Pancreas (tissue), 10 donors: ENCODE measurements around the gene IRF5. TPM values are rescaled to one million over a fixed set of nuclear protein-coding genes. Genes with fewer than 3 reads are reported as not detected.

Source experiments
- ATAC-seq, 4 donors: fragments of 200-7000 bp; cut with Tn5 transposase; one replicate each; pipeline versions ENCODE4 v1.8.0 to v1.9.1; 2020; ENCODE audit warnings: mild to moderate bottlenecking in 4 of 4, moderate library complexity in 4 of 4
- DNase-seq, 6 donors: peaks; one replicate each; pipeline ENCODE4 v3.0.0-alpha.2; 2020
- FAIRE-seq: peaks from 2 replicates; lab custom pipeline; 2012; peaks lifted over from hg19 to GRCh38; lab: Jason Lieb, UNC
- H3K27ac ChIP-seq, 4 donors: fragments of 200-600 bp; sonication (generic); 1 replicate in 3 of 4; 2 replicates in 1 of 4; pipeline versions ENCODE4 v1.5.0 to v1.8.0; 2020
- H3K27me3 ChIP-seq, 4 donors: fragments of 200-600 bp; one replicate each; pipeline ENCODE4 v1.8.0; 2021
- H3K36me3 ChIP-seq, 3 donors: fragments of 200-600 bp; sonication (generic) in 1 of 3; one replicate each; pipeline versions ENCODE4 v1.5.0 to v1.8.0; 2020 to 2021
- H3K4me1 ChIP-seq, 3 donors: fragments of 200-600 bp; one replicate each; pipeline ENCODE4 v1.8.0; 2021
- H3K4me3 ChIP-seq, 4 donors: fragments of 200-600 bp; sonication (generic) in 2 of 4; one replicate each; pipeline versions ENCODE4 v1.5.0 to v1.8.0; 2020 to 2021
- H3K9me3 ChIP-seq, 4 donors: fragments of 200-600 bp; one replicate each; pipeline ENCODE4 v1.8.0; 2021
- WGBS, 2 donors: extraction: QIAGEN DNeasy Blood & Tissue Kit; methylation state at CpG; one replicate each; pipeline ENCODE4 v1.1.7; 2013; 5-methylcytosine and 5-hydroxymethylcytosine counted together
- intact Hi-C, 3 donors: fragments of 100-400 bp; cut with DNase I; formaldehyde crosslinking; loops; one replicate each; pipeline versions ENCODE4 v1.11.1 to v1.14.2; 2022
- polyA plus RNA-seq, 2 donors: library from polyadenylated mRNA; stranded (reverse); fragments of 200-250 nt; gene quantifications; one replicate each; pipeline ENCODE4 v1.2.3, GENCODE V29; 2013
- total RNA-seq, 6 donors: library from RNA; stranded (reverse); fragmentation: NEBNext Ultra II Directional in 4 of 6; extraction: Animal tissue kit (Norgen Biotek cat#: 25700) in 4 of 6; gene quantifications; one replicate each; pipeline versions ENCODE4 v1.2.1 to v1.2.4, GENCODE V29; 2021 to 2023
- TF ChIP-seq, protein P1 (sequence below), 4 donors: fragments of 200-600 bp; sonication (generic) in 3 of 4; IDR thresholded peaks; one replicate each; pipeline versions ENCODE4 v1.5.0 to v1.8.0; 2021; ENCODE audit warnings: antibody characterized with exemption in 4 of 4
- donor health status: healthy with polysubstance abuse.
- donor health status: DM: no; HTN: no; CAD: no; lungs with moderate emphysema.
- donor health status: DM: no; HTN: no; CAD: no.
- donor health status: control.
- donor health status: control.
- donor health status: Bipolar disorder and iron deficiency.
- donor health status: DM: yes; HTN: yes; CAD: no.
- donor health status: DM: no; HTN: no; CAD: no.
- donor health status: DM: no; HTN: no; CAD: no.
- donor health status: DM: yes; HTN: yes; CAD: no.

The IRF5 gene
- total and polyA plus RNA-seq, 8 donors: 3.2 to 12.4 (median 5.1) TPM

DNA sequence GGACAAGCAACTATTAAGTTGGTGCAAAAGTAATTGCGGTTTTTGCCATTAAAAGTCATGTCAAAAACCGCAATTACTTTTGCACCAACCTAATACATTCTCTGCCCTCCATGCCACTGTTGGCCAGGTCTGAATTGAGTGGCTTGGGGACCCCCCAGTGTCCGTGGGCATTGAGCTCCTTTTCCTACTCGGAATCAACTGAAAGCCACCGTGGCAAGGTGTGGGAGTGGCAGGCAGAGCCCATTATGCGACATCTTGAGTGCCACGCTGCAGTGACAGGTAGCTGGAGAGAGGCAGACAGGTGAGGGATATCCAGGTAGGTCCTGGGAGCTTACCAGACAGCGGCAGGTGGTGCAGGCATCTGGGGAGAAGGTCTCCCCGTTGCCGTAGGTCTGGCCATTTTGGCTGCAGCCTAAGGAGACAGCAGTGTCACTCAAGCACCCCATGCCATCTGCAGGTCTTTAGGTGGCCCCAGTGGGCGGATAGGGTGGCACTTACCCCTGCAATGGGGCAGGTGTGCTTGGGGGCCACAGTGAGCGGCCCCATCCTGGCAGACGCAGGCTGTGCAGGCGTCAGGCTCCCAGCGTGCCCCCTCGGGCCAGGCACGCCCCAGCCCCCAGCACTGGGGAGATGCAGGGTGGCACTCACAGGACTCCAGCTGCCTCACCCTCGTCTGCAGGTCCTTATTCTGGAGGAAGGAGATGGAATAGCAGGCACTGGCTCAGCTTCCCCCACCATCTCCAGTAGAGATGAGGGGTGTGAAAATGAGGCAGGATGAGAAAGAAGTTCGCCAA lies 30.8 kb upstream of the IRF5 start:
- Histone ChIP-seq H3K27ac (no peak overlapping the region), H3K4me3 (no peak overlapping the region), H3K4me1 (no peaks in the 10 kb centered on the region), H3K27me3 (no peaks in the 10 kb centered on the region), H3K36me3 (no peaks in the 10 kb centered on the region), H3K9me3 (no peaks in the 10 kb centered on the region)
- TF ChIP-seq, protein P1, sequence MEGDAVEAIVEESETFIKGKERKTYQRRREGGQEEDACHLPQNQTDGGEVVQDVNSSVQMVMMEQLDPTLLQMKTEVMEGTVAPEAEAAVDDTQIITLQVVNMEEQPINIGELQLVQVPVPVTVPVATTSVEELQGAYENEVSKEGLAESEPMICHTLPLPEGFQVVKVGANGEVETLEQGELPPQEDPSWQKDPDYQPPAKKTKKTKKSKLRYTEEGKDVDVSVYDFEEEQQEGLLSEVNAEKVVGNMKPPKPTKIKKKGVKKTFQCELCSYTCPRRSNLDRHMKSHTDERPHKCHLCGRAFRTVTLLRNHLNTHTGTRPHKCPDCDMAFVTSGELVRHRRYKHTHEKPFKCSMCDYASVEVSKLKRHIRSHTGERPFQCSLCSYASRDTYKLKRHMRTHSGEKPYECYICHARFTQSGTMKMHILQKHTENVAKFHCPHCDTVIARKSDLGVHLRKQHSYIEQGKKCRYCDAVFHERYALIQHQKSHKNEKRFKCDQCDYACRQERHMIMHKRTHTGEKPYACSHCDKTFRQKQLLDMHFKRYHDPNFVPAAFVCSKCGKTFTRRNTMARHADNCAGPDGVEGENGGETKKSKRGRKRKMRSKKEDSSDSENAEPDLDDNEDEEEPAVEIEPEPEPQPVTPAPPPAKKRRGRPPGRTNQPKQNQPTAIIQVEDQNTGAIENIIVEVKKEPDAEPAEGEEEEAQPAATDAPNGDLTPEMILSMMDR (IDR thresholded peaks at IDR 0.05): no peak
- ATAC-seq: no peak
- DNase-seq: peak in 1 of 6 donors; percentile 9
- no peak for FAIRE-seq
- intact Hi-C loops: loop anchor here in 2 of 3 donors (5.0 to 10.0 kb wide), 2 partner anchors 180 to 298 kb away; no protein-coding TSS in a partner anchor
- 64 to 69% methylated on average over 16 to 19 of the region's 19 CpGs for WGBS, 2 donors

DNA sequence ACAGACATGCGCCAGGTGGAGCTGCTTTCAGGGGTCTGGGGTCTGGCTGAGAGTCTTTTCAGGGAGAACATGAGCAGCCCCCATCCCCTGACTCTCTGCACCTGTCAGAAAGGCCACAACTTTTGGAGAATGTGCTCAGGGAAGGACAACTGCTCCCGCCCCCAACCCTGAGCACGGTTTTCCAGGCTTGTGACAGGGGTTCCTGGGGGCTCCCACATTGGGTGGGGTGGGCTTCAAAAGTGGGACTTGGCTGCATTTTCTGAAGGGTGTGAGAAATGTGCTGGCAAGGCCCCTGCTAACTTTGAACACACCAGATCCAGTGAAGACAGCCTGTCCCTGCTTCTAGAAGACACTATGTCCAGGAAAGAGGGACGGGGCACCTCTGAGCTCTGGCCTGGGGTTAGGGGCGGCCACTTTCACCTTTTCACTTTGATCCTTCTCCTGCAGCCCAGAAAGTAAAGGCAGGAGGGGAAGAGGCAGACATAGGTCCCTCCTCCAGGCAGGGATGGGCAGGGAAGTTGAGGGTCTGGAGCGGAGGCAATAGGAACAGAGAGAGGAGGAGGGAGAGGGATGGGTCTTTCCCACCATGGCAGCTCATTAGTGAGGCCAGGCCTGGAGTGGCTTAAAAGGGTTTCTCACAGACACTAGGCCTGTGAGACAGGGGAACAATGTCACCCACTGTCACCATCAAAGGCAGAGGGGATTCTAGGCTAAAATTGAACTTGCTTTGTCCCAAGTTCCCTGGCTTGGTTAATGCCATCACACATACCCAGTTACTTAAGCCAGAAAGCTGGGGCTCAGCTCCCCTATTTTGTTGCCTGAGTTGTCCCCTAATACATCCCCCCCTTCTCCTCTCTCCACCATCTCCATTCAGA lies 28.7 kb upstream of the IRF5 start:
- TF ChIP-seq, protein P1 (IDR thresholded peaks at IDR 0.05): no peak
- Histone ChIP-seq H3K4me1 (no peaks in the 10 kb centered on the region), H3K4me3 (no peak overlapping the region), H3K27ac (no peak overlapping the region), H3K36me3 (no peaks in the 10 kb centered on the region), H3K27me3 (no peaks in the 10 kb centered on the region), H3K9me3 (no peaks in the 10 kb centered on the region)
- 76 to 93% methylated on average over 6 of the region's 6 CpGs for WGBS, 2 donors
- FAIRE-seq: no peak
- peak in 1 of 6 donors; percentile 5 for DNase-seq
- no peak for ATAC-seq
- intact Hi-C loops: loop anchor here in 2 of 3 donors (5.0 to 10.0 kb wide), 2 partner anchors 178 to 296 kb away; no protein-coding TSS in a partner anchor

DNA sequence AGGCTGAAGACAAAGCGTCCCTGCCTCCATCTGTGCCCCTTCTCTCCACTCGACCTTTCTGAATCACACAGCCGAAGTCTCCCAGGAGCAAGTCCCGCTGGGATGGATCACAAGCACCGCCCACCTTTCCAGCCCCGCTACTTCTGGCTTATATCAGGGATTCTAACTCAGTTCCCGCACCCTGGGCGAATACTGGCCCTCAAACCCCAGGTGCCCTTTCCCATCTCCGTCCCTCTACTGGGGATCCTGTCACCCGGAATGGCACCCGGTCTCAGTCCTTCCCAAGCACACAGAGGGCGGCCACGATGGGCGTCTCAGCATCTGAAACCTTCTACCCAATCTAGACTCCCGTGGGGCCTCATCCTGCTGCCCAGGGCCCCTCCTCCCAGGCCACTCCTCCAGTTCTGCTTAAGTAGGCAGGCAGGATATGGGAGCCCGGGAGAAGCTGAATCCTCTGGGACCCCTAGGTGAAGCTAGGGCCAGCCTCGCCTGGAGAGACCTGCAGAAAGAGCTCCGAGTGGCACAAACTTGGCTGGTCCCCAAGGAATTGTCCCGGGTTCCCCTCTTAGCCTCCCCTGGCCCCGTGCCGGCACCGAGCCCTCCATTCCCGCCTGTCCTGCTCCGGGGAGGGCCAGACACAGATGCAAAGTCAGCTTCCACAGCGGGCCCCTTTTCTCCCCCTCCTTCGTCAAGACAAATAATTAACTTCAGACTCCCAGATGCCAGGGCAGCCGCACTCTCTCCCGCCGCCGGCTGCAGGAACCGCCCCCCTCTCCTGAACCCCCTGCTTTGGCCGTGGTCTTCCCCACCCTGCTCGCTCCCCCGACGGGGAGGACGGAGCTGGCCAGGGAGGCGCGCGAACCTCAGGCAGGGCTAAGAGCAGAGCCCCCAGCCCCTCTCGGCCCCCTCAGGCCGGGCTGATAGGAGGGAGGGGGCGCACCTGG lies 27.8 kb upstream of the IRF5 start:
- peak overlapping the region in 3 of 4 donors; percentile 1 to 27 (median 10) for H3K4me3 ChIP-seq
- TF ChIP-seq, protein P1 (IDR thresholded peaks at IDR 0.05): no peak
- H3K27ac ChIP-seq: no peak overlapping the region
- ATAC-seq (peak; percentile 27 to 47 (median 36)), DNase-seq (peak in 3 of 6 donors; percentile 12 to 64 (median 54)), FAIRE-seq (no peak)
- WGBS, 2 donors: 17 to 18% methylated on average over 39 to 42 of the region's 42 CpGs
- H3K36me3 ChIP-seq: no peaks in the 10 kb centered on the region
- H3K9me3 ChIP-seq: no peaks in the 10 kb centered on the region
- H3K4me1 ChIP-seq: no peaks in the 10 kb centered on the region
- intact Hi-C loops: loop anchor here in 2 of 3 donors (5.0 to 10.0 kb wide), 2 partner anchors 177 to 295 kb away; no protein-coding TSS in a partner anchor
- H3K27me3 ChIP-seq: no peaks in the 10 kb centered on the region

DNA sequence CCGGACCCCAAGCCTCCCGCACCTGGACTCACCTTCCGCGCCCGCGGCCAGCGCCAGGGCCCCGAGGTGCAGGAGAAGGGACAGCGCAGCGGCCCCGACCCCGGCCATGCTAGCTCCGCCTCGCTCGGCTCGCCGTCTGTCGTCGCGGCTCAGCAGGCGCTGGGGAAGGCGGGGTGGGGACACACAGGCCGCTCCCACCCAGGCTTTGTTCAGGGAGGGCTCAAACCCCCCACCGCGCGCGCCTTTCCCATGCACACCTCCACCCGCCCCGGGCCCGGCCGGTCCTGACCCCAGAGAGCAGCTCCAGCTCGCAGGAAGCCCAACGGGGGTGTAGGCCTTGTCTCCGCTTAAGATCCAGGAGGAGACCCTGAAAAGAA lies 27.2 kb upstream of the IRF5 start, which contains the start of gene KCP:
TSS of gene KCP (minus strand) at position 141 of the 377 bp plus-strand sequence. CDS start at position 108, 33 bp downstream.
- ATAC-seq (peak in 3 of 4 donors; percentile 19 to 47 (median 35)), DNase-seq (peak in 2 of 6 donors; percentile 11 to 50), FAIRE-seq (no peak)
- Histone ChIP-seq H3K27me3 (no peaks in the 10 kb centered on the region), H3K9me3 (no peaks in the 10 kb centered on the region), H3K4me1 (no peaks in the 10 kb centered on the region), H3K36me3 (no peaks in the 10 kb centered on the region), H3K4me3 (peak within 1 kb of the TSS in 3 of 4 donors; percentile 1 to 27 (median 10)), H3K27ac (peak within 1 kb of the TSS in 1 of 4 donors; percentile 8)
- intact Hi-C loops: no loop called here
- TF ChIP-seq, protein P1 (IDR thresholded peaks at IDR 0.05): no peak
- WGBS, 2 donors: 28 to 38% methylated on average over 17 to 34 of the region's 34 CpGs
